Measurements from ENCODE around the gene PDE3B.
"Not testable (repeated sequence)": the region's sequence is repeated elsewhere in the genome, so short reads cannot be mapped to it uniquely, and the experiment has no call there.

The PDE3B gene

DNA sequence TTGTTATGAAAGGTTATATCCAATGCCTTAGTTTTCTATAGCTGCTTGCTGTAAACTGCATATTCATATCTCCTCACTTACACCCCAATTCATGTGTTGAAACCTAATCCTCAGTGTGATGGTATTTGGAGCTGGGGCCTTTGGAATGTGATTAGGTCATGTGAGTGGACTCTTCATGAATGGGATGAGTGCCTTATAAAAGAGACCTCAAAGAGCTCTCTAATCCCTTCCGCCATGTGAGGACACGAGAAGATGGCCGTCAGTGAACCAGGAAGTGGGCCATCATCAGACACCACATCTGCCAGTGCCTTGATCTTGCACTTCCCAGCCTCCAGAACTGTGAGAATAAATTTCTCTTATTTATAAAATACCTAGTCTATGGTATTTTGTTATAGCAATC lies 169.2 kb downstream of the PDE3B start:
- DNase-seq (ENCODE audit: low read depth) = no peak

- no peak for DNase-seq (ENCODE audit: low read depth)
Observed at GRCh38 chr11:14813516-14813915, 169.9 kb downstream of the PDE3B start.

- DNase-seq (ENCODE audit: low read depth) = no peak
Observed at GRCh38 chr11:14818779-14819178, 175.2 kb downstream of the PDE3B start.

GRCh38 chr11:14819596-14819995 lies 176.0 kb downstream of the PDE3B start:
- DNase-seq (ENCODE audit: low read depth) = no peak

DNA sequence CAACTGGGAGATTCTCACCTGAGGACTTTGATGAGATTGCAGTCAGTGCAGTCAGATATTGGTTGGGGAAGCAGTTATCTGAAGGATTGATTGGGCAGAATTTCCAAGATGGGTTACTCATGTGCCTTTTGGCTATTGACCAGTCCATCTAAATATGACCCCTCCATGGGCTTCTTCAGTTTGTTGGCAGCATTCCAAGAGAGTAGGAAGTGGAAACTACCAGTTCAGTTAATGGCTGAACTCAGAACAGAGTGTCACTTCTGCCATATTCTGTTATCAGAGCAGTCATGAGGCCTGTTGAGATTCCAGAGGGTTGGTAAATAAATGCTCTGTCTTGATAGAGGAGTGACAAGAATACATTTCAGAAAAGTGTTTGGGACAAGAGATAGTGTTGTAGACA lies 177.4 kb downstream of the PDE3B start:
- no peak for DNase-seq (ENCODE audit: low read depth)

- DNase-seq (ENCODE audit: low read depth) = no peak
Observed at GRCh38 chr11:14826600-14826999, 183.0 kb downstream of the PDE3B start.

- no peak for DNase-seq (ENCODE audit: low read depth)
Observed at GRCh38 chr11:14835496-14836492, 192.2 kb downstream of the PDE3B start.

DNA sequence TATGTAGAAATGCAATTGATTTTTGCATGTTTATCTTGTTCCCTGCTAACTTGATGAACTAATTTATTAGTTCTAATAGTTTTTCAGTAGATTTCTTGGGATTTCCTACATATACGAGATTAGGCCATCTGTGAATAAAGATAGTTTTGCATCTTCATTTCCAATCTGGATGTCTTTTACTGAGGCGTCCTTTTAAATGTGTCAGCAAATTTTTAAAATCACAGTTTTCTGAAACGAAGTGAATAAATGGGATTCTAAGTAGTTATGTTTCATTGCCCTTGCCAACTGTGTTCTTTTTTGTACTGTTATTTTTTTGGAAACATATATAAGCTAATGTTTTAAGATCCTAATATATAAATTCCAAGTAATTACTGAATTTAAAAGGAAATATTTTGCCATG lies 198.4 kb downstream of the PDE3B start:
- DNase-seq (ENCODE audit: low read depth) = no peak

DNA sequence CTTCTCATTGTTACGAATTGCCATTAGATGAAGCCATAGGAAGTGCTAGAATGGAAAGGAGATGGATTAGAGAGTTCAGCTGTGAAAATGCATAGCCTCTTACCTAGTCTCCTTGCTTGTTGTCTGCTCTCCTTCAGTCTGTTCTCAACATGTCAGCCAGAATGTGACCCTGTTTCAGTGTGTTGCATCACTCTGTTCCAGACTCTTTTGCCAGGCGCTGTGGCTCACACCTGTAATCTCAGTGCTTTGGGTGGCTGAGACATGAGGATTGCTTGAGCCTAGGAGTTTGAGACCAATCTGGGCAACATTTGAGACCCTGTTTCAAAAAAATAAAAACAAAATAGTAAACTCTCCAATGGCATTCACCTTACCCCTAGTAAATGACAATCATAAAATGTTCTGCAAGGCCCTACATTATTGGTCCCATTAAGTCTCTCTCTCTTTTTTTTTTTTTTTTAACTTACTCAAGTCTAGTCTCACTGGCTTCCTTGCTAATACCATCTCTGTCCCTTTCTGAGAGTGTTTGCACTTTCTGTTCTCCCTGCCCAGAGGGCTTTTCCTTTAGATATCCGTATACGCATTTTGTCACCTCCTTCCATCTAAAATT lies 209.1 kb downstream of the PDE3B start:
- no peak for DNase-seq (ENCODE audit: low read depth)

DNA sequence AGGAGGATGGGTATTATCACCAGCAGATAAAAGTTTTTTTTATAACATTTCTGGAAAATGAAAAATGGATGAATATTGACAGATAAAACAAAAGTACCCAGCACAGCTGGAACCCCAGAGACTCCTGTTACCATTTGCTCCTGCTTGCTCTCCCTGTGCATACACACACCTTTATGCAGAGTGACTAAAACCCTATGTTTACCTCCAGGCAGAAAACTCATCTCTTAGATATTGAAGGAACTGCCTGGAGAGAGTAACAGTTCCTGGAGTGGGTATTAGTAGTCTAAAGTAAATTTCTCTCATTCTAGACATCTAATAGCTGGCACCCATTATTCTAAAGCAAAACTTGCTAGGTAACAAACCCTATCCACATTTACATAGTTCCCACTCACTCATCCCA lies 210.5 kb downstream of the PDE3B start:
- no peak for DNase-seq (ENCODE audit: low read depth)

DNA sequence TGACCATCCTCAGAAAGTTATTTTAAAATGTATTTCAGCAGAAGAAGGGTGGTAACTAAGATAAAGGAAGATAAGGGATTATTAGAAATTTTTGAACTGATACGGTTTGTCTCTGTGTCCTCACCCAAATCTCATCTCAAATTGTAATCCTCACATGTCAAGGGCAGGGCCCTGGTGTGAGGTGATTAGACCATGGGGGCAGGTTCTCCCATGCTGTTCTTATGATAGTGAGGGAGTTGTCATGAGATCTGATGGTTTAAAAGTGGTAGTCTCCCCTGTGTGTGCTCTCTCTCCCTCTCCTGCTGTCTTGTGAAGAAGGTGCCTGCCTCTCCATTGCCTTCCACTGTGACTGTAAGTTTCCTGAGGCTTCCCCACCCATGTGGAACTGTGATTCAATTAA lies 212.3 kb downstream of the PDE3B start:
- DNase-seq (ENCODE audit: low read depth) = no peak

DNA sequence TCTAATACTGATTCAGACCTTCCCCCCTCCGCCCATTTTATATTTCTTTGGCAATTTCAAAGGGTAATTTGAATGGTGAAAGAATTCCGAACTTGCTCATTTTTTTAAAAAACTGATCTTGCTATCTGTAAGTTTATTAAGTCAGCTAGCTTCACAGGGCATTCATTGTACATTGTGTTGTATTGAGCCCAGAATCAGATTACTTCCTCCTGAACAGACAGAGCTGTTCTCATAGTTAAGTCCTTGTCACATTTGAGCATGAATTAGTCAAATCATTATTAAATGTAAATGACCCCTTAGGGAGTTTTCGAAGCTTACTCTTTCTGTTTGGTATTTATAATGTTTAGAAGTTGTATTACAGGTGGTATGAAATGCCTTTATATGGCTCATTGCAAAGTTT lies 214.0 kb downstream of the PDE3B start:
- no peak for DNase-seq (ENCODE audit: low read depth)

DNA sequence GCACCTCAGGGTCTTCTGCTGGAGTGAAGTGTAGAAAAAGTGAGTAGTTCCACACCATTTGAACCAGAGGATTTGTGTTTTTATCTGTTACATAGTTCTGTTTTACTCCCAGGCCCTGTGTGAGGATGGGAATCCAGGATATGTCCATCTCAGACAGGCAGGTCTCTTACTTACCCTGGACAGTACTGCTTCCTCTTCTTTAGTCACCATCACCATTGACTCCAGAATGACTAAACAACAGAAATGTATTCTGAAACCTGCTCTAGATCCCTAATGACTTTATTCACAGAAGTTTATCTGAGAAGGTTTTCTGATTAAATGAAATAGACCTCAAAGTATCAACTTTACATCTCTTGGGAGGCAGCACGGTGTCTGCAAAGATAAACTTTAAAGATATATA lies 214.8 kb downstream of the PDE3B start:
- DNase-seq (ENCODE audit: low read depth) = no peak

- no peak for DNase-seq (ENCODE audit: low read depth)
Observed at GRCh38 chr11:14860511-14860910, 216.9 kb downstream of the PDE3B start.

GRCh38 chr11:14861680-14862079 lies 218.1 kb downstream of the PDE3B start:
- no peak for DNase-seq (ENCODE audit: low read depth)

- DNase-seq (ENCODE audit: low read depth) = not testable (repeated sequence)
Observed at GRCh38 chr11:14863775-14864174, 220.2 kb downstream of the PDE3B start.

GRCh38 chr11:14872032-14872431 lies 228.4 kb downstream of the PDE3B start:
- no peak for DNase-seq (ENCODE audit: low read depth)

GRCh38 chr11:14873632-14874031 lies 230.0 kb downstream of the PDE3B start:
- DNase-seq (ENCODE audit: low read depth) = no peak

DNA sequence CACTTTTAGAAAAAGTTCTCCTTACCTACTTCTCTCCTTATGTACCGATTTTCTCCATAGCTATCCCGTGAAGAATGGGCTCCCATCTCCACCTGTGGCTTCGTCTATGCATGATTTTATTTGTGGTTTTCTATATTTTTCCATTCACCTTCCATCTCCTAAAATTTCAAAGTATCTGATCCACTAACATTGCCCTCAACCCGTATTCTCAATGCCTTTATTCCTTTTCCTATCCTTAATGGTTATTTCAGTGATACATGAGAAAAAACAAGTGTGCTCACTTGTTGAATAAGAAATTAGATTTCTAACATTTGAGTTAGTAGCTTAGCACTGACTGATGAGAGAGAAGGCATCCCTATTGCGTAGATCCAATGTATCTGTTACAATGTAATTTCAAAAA lies 231.6 kb downstream of the PDE3B start:
- DNase-seq (ENCODE audit: low read depth) = no peak

DNA sequence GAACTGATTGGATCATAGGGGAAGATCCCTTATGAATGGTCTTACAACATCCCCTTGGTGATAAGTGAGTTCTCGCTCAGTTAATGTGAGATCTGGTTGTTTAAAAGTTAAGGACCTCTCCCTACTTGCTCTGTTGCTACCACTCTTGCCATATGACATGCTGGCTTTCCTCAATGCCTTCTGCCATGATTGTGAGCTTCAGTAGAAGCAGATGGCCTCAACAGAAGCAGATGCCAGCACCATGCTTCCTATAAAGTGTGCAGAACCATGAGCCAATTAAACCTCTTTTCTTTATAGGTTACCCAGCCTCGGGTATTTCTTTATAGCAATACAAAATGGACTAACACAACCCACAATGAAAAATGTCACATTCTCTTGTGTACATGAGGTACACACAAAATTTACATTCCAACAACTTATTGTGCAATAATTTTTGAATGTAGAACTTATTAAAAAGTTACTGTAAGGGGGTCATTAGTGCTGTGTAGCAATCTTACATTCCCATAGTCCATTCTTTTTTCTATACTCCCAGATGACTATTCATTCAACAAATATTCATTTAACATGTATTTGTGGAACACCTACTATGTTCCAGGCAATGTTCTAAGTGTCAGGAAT lies 238.1 kb downstream of the PDE3B start:
- no peak for DNase-seq (ENCODE audit: low read depth)

GRCh38 chr11:14882196-14882595 lies 238.6 kb downstream of the PDE3B start:
- DNase-seq (ENCODE audit: low read depth) = no peak

- DNase-seq (ENCODE audit: low read depth) = not testable (repeated sequence)
Observed at GRCh38 chr11:14883683-14884082, 240.1 kb downstream of the PDE3B start.

DNA sequence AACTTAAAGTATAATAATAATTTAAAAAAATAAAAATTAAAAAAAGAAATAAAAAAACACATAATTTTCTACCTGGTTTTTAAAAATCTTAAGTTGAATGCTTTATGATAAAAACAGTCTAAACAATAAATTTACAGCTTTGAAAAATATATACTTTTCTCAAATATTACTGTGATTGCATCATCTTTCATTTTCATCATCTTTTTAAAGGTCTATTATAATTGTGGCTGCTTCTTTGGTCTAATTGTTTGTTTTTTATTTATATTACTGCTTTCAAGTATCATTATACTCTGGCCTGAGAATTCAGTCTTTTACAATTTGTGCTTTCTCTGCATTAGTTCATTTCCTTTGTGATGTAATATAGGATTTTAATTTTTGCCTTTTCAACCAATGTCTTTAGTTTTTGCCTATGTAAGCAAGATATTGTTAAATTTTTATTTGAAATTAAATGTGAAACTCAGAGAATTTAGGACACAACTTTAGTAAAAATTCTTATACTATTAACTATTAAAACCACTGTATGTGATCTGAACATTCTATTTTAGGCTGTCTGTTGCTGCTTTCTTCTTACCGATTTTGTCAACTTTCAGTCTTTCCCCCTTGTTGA lies 241.2 kb downstream of the PDE3B start:
- no peak for DNase-seq (ENCODE audit: low read depth)

All from EH (cell line).